GM18498 (cell line): ENCODE results near the gene RPL3.
"Not testable (repeated sequence)": the region's sequence is repeated elsewhere in the genome, so short reads cannot be mapped to it uniquely, and the experiment has no call there.

ENCODE experiments used
- ATAC-seq: cut with Tn5 transposase; IDR thresholded peaks from one replicate; pipeline ENCODE4 v1.9.1; 2021; ENCODE audit warnings: mild to moderate bottlenecking, moderate library complexity; ENCODE audit not compliant: unreplicated experiment

RPL3 gene

DNA sequence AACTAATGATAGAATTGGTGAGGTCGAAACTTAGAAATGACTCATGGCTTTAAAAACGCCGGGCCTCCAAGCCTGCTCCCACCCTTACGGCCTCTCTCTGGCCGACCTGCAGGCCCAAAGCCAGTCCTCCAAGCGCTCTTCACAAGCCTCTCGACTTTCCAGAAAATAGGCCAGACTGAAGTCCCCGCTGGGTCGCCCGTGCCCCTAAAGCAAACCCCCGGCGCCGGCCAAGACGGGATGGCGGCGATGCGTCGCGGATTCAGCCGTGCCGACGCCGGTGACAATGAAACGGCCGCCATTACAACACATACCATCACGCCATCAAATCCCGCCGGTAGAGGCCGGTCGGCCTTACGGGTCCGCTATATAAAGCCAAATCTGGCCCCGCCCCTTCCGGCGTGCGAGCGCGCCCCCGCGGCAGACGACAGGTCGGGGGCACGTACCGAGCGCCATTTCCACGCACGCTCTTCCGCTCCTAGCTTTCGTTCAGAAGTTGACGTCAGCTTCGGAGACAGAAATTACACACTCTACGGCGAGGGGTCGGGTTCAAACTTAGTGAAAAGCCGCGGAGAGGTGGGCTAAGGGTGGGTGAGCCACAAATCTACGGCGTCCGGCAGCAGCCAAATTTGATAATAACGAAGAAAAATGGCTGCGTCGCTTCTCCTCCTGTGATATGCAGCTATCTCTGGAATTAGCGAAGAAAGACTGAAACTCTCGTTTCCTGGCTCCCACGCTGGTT lies at the start of gene RPL3:
Gene RPL3, minus strand, starts transcription at position 340 of the 739 bp plus-strand sequence. Its CDS starts 26 bp downstream, at position 314.
- ATAC-seq: peak; percentile 87

DNA sequence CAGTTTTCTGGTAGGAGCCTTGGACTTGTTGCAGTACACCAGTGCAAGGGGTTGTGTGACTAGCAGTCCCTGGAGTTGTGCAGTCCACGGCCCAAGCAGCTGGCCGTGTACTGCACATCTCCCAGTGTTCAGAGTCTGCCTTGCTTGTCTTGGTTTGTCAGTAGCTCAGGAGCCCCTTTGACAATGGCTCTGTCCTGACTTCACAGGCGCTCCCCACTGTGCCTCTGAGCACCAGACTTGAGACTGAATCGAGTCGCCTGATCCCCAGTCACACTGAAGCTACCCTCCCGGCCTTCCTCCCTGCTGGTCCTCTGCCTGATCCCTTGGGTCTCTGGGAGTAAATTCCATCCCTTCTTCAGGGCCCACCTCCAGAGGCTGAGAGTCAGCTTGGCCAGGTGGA lies 49.8 kb upstream of the RPL3 start:
- no peak for ATAC-seq

GRCh38 chr22:39368461-39368911 lies 49.1 kb upstream of the RPL3 start:
- no peak for ATAC-seq

GRCh38 chr22:39367035-39367434 lies 47.6 kb upstream of the RPL3 start:
- no peak for ATAC-seq

GRCh38 chr22:39365492-39365780 lies 46.0 kb upstream of the RPL3 start:
- no peak for ATAC-seq

- ATAC-seq: no peak
Measured at GRCh38 chr22:39364714-39365491, 45.5 kb upstream of the RPL3 start.

- ATAC-seq: no peak
Measured at GRCh38 chr22:39363751-39364515, 44.5 kb upstream of the RPL3 start.

GRCh38 chr22:39362932-39363331 lies 43.5 kb upstream of the RPL3 start:
- ATAC-seq: no peak

GRCh38 chr22:39362271-39362670 lies 42.8 kb upstream of the RPL3 start:
- ATAC-seq: no peak

DNA sequence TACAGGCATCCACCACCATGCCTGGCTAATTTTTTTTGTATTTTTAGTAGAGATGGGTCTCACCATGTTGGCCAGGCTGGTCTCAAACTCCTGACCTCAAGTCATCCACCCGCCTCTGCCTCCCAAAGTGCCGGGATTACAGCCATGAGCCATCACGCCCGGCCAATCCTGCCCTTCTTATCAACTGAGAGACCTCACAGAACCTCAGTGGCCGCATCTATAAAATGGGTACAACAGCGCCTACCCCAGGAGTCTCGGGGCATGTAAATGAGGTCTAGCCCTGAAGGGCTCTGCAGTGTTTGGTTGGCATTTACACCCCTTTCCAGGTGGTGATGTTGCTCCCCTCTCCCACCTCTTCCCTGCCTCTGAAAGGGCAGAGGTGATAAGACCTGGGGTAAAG lies 42.1 kb upstream of the RPL3 start:
- no peak for ATAC-seq

- no peak for ATAC-seq
Measured at GRCh38 chr22:39360674-39361413, 41.4 kb upstream of the RPL3 start.

DNA sequence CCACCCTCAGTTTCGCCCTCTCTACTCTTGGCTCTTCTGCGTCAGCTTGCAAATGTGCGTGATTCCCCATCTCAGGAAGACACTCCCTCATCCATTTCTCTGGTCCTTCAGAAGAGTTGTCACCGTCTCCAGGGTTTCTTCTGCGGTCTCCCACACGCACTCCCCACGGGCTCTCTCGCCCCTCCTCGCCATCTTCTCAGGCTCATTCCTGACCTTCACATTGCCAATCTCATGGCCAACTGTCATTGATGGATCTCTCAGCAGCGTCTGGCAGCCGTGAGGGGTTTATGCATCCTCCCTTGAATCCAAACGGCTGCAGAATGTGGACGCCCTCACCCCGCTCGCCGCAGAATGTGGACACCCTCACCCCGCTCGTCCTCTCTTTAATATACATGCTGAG lies 40.8 kb upstream of the RPL3 start:
- ATAC-seq: no peak

DNA sequence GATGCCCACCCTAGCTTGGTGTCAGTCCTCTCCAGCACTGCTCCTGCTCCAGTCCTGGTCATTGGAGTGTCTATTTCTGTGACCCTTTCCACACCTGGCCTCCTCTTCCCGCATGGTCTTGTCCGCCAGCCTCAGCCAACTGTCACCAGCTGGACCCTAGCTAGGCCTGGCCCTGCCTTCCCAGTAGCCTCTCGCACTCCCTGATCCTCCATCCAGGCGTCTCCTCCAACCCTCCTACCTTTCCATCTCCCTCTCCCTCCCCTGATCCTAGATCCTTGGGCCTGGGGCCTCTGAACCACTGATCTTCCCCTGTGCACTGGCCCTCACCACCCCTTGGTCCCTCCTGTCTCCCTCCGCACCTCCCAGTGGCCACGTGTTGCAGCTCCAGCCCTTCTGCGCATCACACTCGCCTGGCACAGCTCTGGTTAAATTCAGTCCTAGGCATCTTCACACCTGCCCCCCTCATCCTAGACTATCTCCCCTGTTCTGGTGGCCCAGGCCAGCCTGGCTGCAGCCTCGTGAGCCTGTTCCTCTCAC lies 40.3 kb upstream of the RPL3 start:
- ATAC-seq: no peak

- ATAC-seq: not testable (repeated sequence)
Measured at GRCh38 chr22:39358197-39358596, 38.8 kb upstream of the RPL3 start.

- ATAC-seq: not testable (repeated sequence)
Measured at GRCh38 chr22:39357110-39358108, 38.0 kb upstream of the RPL3 start.

GRCh38 chr22:39356464-39356863 lies 37.0 kb upstream of the RPL3 start:
- no peak for ATAC-seq

DNA sequence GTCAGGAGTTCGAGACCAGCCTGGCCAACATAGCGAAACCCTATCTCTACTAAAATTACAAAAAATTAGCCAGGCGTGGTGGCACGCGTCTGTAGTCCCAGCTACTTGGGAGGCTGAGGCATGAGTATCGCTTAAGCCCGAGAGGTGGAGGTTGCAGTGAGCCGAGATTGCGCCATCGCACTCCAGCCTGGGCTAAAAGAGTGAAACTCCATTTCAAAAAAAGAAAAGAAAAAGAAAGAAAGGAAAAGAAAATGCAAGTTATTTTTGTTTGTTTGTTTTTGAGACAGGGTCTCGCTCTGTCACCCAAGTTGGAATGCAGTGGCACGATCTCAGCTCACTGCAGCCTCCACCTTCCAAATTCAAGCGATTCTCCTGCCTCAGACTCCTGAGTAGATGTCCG lies 36.4 kb upstream of the RPL3 start:
- ATAC-seq: not testable (repeated sequence)

DNA sequence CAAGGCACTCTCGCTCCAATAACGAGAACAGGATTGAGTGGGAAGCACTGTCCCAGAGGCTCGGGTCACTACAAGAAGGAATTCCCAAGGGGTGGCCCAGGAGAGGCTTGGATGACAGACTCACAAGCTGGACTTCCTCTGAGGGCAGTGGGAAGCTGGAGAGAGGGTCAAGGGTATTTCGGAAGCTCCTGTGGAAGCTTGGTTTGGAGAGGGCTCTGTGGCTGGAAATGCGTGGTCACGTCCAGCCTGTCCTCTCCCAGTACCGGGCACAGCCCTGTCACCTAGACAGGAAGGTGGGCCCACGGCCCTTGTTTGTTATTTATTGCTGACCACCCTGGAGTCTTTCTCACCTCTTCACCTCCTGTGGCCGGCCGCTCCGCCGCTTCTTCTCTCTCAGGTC lies 35.7 kb upstream of the RPL3 start:
- no peak for ATAC-seq

DNA sequence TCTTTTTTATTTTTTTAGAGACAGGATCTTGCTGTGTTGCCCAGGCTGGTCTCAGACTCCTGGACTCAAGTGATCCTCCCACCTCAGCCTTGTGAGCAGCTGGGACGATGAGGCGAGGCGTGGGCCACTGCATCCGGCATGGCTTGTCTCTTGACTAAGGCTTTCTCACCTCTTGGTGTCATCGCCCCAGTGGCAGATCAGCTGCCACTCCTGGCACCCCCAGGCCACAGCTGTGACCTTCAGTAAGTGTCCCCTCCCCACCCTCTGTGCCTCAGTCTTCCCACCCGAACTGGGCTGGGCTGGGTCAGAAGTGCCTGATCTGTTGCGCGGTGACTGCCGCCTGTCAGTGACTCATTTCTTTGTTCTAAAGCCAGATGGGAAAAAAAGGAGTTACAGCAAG lies 33.9 kb upstream of the RPL3 start:
- no peak for ATAC-seq
